Smooth muscle cell (in vitro differentiated cells): ENCODE results near the gene GPR141. TPM values are rescaled to one million over a fixed set of nuclear protein-coding genes. Genes with fewer than 3 reads are reported as not detected.

Experiments
- DNase-seq: peaks from one replicate; lab custom pipeline; 2025; ENCODE audit not compliant: unreplicated experiment; lab: John Stamatoyannopoulos, UW
- H2AFZ ChIP-seq: fragments of 200-600 bp; sonication (generic); 2 replicates; pipeline ENCODE4 v1.6.0; 2016; ENCODE audit warnings: antibody characterized with exemption, low read depth, mild to moderate bottlenecking
- H3F3A ChIP-seq: fragments of 200-600 bp; sonication (generic); 2 replicates; pipeline ENCODE4 v1.6.0; 2017; ENCODE audit warnings: antibody characterized with exemption, low read depth
- H3K27ac ChIP-seq: fragments of 200-600 bp; sonication (generic); 2 replicates; pipeline ENCODE4 v1.5.1; 2016; ENCODE audit warnings: low read depth, mild to moderate bottlenecking
- H3K27me3 ChIP-seq: fragments of 200-600 bp; sonication (generic); 2 replicates; pipeline ENCODE4 v1.6.1; 2016; ENCODE audit warnings: low read depth, mild to moderate bottlenecking
- H3K36me3 ChIP-seq: fragments of 200-600 bp; sonication (generic); 2 replicates; pipeline ENCODE4 v1.5.1; 2016; ENCODE audit warnings: low read depth
- H3K4me1 ChIP-seq: fragments of 200-600 bp; sonication (generic); 2 replicates; pipeline ENCODE4 v1.5.1; 2016; ENCODE audit warnings: low read depth
- H3K4me2 ChIP-seq: fragments of 200-600 bp; sonication (generic); 2 replicates; pipeline ENCODE4 v1.6.0; 2016; ENCODE audit warnings: mild to moderate bottlenecking
- H3K4me3 ChIP-seq: fragments of 200-600 bp; sonication (generic); 2 replicates; pipeline ENCODE4 v1.5.1; 2016; ENCODE audit warnings: mild to moderate bottlenecking
- H3K79me2 ChIP-seq: fragments of 200-600 bp; sonication (generic); 2 replicates; pipeline ENCODE4 v1.6.0; 2016; ENCODE audit warnings: low read depth, mild to moderate bottlenecking
- H3K9ac ChIP-seq: fragments of 200-600 bp; sonication (generic); 2 replicates; pipeline ENCODE4 v1.6.0; 2016; ENCODE audit warnings: low read depth
- H3K9me3 ChIP-seq: fragments of 200-600 bp; sonication (generic); replicated peaks from 2 replicates; pipeline ENCODE4 v1.5.1; 2016; ENCODE audit warnings: low read depth
- H4K20me1 ChIP-seq: fragments of 200-600 bp; sonication (generic); 2 replicates; pipeline ENCODE4 v1.6.0; 2016; ENCODE audit warnings: low read depth
- WGBS: methylation state at CpG from one replicate; pipeline ENCODE4 v1.1.7; 2016; ENCODE audit warnings: low lambda C conversion rate; 5-methylcytosine and 5-hydroxymethylcytosine counted together
- polyA plus RNA-seq: library from polyadenylated mRNA; unstranded; fragments of >200 nt; fragmentation: Nextera tagmentation; extraction: Ambion mirVana; gene quantifications from 2 replicates; pipeline ENCODE4 v1.2.1, GENCODE V29; 2016
- total RNA-seq: library from RNA; depleted of rRNA; stranded (reverse); fragments of >200 nt; gene quantifications from 2 replicates; pipeline ENCODE4 v1.2.3, GENCODE V29; 2014
- TF ChIP-seq, protein P1 (sequence below): fragments of 200-600 bp; sonication (generic); IDR thresholded peaks from 2 replicates; pipeline ENCODE4 v1.5.1; 2017; ENCODE audit warnings: borderline replicate concordance, mild to moderate bottlenecking, antibody characterized with exemption; ENCODE audit not compliant: insufficient read depth, poor library complexity, severe bottlenecking

GPR141 gene
- total and polyA plus RNA-seq, 2 experiments from 2014 or later, result 2.5 TPM; not detected in 1

- H3K4me3 ChIP-seq, result no peak overlapping the region
- no peaks in the 10 kb centered on the region for H4K20me1 ChIP-seq
- H3K4me2 ChIP-seq, result no peak overlapping the region
- no peak for DNase-seq
- TF ChIP-seq, protein P1, sequence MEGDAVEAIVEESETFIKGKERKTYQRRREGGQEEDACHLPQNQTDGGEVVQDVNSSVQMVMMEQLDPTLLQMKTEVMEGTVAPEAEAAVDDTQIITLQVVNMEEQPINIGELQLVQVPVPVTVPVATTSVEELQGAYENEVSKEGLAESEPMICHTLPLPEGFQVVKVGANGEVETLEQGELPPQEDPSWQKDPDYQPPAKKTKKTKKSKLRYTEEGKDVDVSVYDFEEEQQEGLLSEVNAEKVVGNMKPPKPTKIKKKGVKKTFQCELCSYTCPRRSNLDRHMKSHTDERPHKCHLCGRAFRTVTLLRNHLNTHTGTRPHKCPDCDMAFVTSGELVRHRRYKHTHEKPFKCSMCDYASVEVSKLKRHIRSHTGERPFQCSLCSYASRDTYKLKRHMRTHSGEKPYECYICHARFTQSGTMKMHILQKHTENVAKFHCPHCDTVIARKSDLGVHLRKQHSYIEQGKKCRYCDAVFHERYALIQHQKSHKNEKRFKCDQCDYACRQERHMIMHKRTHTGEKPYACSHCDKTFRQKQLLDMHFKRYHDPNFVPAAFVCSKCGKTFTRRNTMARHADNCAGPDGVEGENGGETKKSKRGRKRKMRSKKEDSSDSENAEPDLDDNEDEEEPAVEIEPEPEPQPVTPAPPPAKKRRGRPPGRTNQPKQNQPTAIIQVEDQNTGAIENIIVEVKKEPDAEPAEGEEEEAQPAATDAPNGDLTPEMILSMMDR, result no peak
- no peaks in the 10 kb centered on the region for H3F3A ChIP-seq
- no peaks in the 10 kb centered on the region for H3K9me3 ChIP-seq
- H3K79me2 ChIP-seq, result no peaks in the 10 kb centered on the region
- H3K27me3 ChIP-seq, result no peaks in the 10 kb centered on the region
- H3K9ac ChIP-seq, result no peak overlapping the region
- no peak overlapping the region for H3K27ac ChIP-seq
- no peaks in the 10 kb centered on the region for H3K36me3 ChIP-seq
- WGBS, result 39% methylated on average over 1 of the region's 1 CpG
- H3K4me1 ChIP-seq, result no peaks in the 10 kb centered on the region
- no peak overlapping the region for H2AFZ ChIP-seq
Observed at GRCh38 chr7:37738321-37738720, 54.8 kb downstream of the GPR141 start.

DNA sequence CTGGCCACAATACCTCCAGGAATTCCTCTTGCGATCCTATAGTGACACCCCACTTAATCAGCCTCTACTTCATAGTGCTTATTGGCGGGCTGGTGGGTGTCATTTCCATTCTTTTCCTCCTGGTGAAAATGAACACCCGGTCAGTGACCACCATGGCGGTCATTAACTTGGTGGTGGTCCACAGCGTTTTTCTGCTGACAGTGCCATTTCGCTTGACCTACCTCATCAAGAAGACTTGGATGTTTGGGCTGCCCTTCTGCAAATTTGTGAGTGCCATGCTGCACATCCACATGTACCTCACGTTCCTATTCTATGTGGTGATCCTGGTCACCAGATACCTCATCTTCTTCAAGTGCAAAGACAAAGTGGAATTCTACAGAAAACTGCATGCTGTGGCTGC lies 56.8 kb downstream of the GPR141 start:
- H3K27ac ChIP-seq, result no peak overlapping the region
- H3K4me1 ChIP-seq, result no peaks in the 10 kb centered on the region
- H3K36me3 ChIP-seq, result no peaks in the 10 kb centered on the region
- H4K20me1 ChIP-seq, result no peaks in the 10 kb centered on the region
- TF ChIP-seq, protein P1, result no peak
- WGBS, result 94% methylated on average over 7 of the region's 7 CpGs
- H3K79me2 ChIP-seq, result no peaks in the 10 kb centered on the region
- DNase-seq, result no peak
- no peak overlapping the region for H2AFZ ChIP-seq
- no peaks in the 10 kb centered on the region for H3F3A ChIP-seq
- no peaks in the 10 kb centered on the region for H3K27me3 ChIP-seq
- H3K4me3 ChIP-seq, result no peak overlapping the region
- H3K9me3 ChIP-seq, result no peaks in the 10 kb centered on the region
- no peak overlapping the region for H3K4me2 ChIP-seq
- no peak overlapping the region for H3K9ac ChIP-seq

GRCh38 chr7:37741776-37742175 lies 58.2 kb downstream of the GPR141 start:
- Histone ChIP-seq H3K4me1 (no peaks in the 10 kb centered on the region), H3K79me2 (no peaks in the 10 kb centered on the region), H3K9me3 (no peaks in the 10 kb centered on the region), H3K36me3 (no peaks in the 10 kb centered on the region), H3K4me2 (no peak overlapping the region), H3K9ac (no peak overlapping the region), H2AFZ (no peak overlapping the region), H3K27me3 (no peaks in the 10 kb centered on the region), H3K27ac (no peak overlapping the region), H4K20me1 (no peaks in the 10 kb centered on the region), H3K4me3 (no peak overlapping the region), H3F3A (no peaks in the 10 kb centered on the region)
- TF ChIP-seq, protein P1, result no peak
- no peak for DNase-seq
- WGBS, result 91% methylated on average over 2 of the region's 2 CpGs

DNA sequence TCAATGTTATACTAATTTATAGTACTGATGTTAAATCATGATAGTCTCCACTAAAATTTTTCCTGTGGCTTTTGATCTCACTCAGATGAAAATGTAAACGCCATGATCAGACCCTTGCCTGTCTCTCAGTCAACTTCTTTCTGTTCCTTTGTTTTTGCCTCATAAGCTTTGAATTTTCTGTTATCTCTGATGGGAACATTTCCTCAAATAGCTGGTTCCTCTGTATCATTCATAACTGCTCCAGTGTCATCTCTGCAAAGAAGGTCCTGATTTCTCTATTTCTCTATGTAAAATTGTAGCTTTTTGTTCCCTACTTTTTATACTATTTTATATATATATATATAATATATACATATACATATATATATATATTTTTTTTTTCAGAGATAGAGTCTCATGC lies 67.5 kb downstream of the GPR141 start:
- Histone ChIP-seq H4K20me1 (no peaks in the 10 kb centered on the region), H3K36me3 (no peaks in the 10 kb centered on the region)
- WGBS, result 93% methylated on average over 1 of the region's 1 CpG

More for the DNA sequence above, 67.5 kb downstream of the GPR141 start:
- Histone ChIP-seq H3F3A (no peaks in the 10 kb centered on the region), H3K9me3 (no peaks in the 10 kb centered on the region), H3K79me2 (no peaks in the 10 kb centered on the region), H3K4me1 (no peaks in the 10 kb centered on the region), H3K27ac (no peak overlapping the region), H2AFZ (no peak overlapping the region), H3K9ac (no peak overlapping the region), H3K4me2 (no peak overlapping the region), H3K4me3 (no peak overlapping the region), H3K27me3 (peaks cover 12% of the 10 kb centered on the region)
- TF ChIP-seq, protein P1, result no peak
- no peak for DNase-seq
